ENCODE data around the gene ITGA7.

DNA sequence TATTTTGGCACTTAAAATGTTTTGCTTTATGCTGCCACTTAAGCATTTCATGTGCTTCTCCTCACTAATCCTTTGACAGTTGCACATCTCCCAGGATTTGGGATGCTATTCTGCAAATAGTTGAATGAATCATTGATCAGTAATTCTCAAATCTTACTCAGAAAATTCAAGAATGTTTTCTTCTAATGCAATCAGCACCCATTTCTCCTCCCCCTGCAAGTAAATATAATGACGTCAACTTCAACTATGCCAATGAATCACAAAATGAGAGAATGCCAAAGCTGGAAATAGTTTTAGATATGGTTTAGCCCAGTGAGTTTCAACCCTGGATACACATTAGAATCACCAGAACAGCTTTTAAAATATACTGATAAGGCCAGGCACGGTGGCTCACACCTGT lies 6.0 kb upstream of the ITGA7 start:
- TF ChIP-seq POLR2A (IDR thresholded peaks at IDR 0.05), result no peak
- TF ChIP-seq, protein P1, sequence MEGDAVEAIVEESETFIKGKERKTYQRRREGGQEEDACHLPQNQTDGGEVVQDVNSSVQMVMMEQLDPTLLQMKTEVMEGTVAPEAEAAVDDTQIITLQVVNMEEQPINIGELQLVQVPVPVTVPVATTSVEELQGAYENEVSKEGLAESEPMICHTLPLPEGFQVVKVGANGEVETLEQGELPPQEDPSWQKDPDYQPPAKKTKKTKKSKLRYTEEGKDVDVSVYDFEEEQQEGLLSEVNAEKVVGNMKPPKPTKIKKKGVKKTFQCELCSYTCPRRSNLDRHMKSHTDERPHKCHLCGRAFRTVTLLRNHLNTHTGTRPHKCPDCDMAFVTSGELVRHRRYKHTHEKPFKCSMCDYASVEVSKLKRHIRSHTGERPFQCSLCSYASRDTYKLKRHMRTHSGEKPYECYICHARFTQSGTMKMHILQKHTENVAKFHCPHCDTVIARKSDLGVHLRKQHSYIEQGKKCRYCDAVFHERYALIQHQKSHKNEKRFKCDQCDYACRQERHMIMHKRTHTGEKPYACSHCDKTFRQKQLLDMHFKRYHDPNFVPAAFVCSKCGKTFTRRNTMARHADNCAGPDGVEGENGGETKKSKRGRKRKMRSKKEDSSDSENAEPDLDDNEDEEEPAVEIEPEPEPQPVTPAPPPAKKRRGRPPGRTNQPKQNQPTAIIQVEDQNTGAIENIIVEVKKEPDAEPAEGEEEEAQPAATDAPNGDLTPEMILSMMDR (IDR thresholded peaks at IDR 0.05), result no peak
